Panc1 (cell line): ENCODE data around the gene CUL1. TPM values are rescaled to one million over a fixed set of nuclear protein-coding genes. Genes with fewer than 3 reads are reported as not detected.

Experiments
- ATAC-seq: fragments of 200-7000 bp; cut with Tn5 transposase; 2 replicates; pipeline ENCODE4 v1.9.1; 2020; ENCODE audit warnings: mild to moderate bottlenecking, moderate library complexity
- BruUV-seq: library from RNA; stranded (reverse); fragments of 400-500 nt; replicated peaks from 2 replicates; lab custom pipeline; 2021; lab: Mats Ljungman, UMichigan
- CTCF ChIA-PET: fragments of 300-600 bp; sonication (Branson Sonifier 250); formaldehyde crosslinking; loops from one replicate; lab custom pipeline; 2022; ENCODE audit warnings: antibody characterized with exemption; lab: Charles Lee
- POLR2A ChIA-PET: fragments of 300-600 bp; sonication (Branson Sonifier 250); formaldehyde crosslinking; loops from one replicate; lab custom pipeline; 2022; ENCODE audit warnings: antibody characterized with exemption; lab: Charles Lee
- DNase-seq: peaks from one replicate; pipeline ENCODE4 v3.0.0-alpha.2; 2010; ENCODE audit warnings: low read depth, low spot score
- H3K27ac ChIP-seq: 2 replicates; pipeline ENCODE4 v1.5.1; 2011; ENCODE audit warnings: mild to moderate bottlenecking, low read length, inconsistent platforms
- H3K27me3 ChIP-seq: fragments of 200-500 bp; sonication (Bioruptor generic); 2 replicates; pipeline ENCODE4 v1.6.0; 2014; ENCODE audit warnings: low read length, inconsistent platforms; ENCODE audit not compliant: control insufficient read depth, insufficient read depth
- H3K36me3 ChIP-seq: fragments of 200-500 bp; sonication (Bioruptor generic); 2 replicates; pipeline ENCODE4 v1.5.1; 2014; ENCODE audit warnings: inconsistent platforms, mild to moderate bottlenecking, low read length, moderate library complexity; ENCODE audit not compliant: control insufficient read depth, insufficient read depth
- H3K4me1 ChIP-seq: 2 replicates; pipeline ENCODE4 v1.5.1; 2011; ENCODE audit warnings: inconsistent platforms, mild to moderate bottlenecking, low read length, moderate library complexity; ENCODE audit not compliant: control insufficient read depth, insufficient read depth
- H3K4me3 ChIP-seq, 2 experiments: 2 replicates each; pipeline ENCODE4 v1.5.1; 2011 to 2012; ENCODE audit warnings: low read depth in 2 of 2, low read length in 2 of 2, mild to moderate bottlenecking in 2 of 2, inconsistent platforms in 1 of 2, moderate library complexity in 1 of 2
- H3K9me3 ChIP-seq: fragments of 200-500 bp; sonication (Bioruptor generic); 2 replicates; pipeline ENCODE4 v1.5.1; 2014; ENCODE audit warnings: low read depth, mild to moderate bottlenecking, inconsistent platforms, low read length, moderate library complexity; ENCODE audit not compliant: control insufficient read depth, insufficient read depth
- POLR2AphosphoS5 ChIP-seq: IDR thresholded peaks from 2 replicates; pipeline ENCODE4 v1.6.1; 2012; ENCODE audit warnings: mild to moderate bottlenecking, low read depth, low read length, moderate library complexity
- SIN3A ChIP-seq: IDR thresholded peaks from 2 replicates; pipeline ENCODE4 v1.6.1; 2012; ENCODE audit warnings: low read depth, mild to moderate bottlenecking, low read length, moderate library complexity, borderline replicate concordance; ENCODE audit not compliant: insufficient read depth
- TCF7L2 ChIP-seq: IDR thresholded peaks from 2 replicates; pipeline ENCODE4 v1.6.1; 2011; ENCODE audit warnings: mild to moderate bottlenecking, low read depth, low read length, inconsistent platforms
- in situ Hi-C: cut with HindIII; loops from 2 replicates; pipeline ENCODE4 v1.10.0; 2016; ENCODE audit warnings: low sequenced_read_pairs, low pct_unique_long_range_greater_than_20kb
- intact Hi-C: fragments of 100-400 bp; cut with micrococcal nuclease; formaldehyde crosslinking; loops from one replicate; pipeline ENCODE4 v1.10.0; 2022; ENCODE audit not compliant: unreplicated experiment
- total RNA-seq: library from RNA; stranded (reverse); gene quantifications from one replicate; pipeline ENCODE4 v1.2.1, GENCODE V29; 2021; ENCODE audit not compliant: unreplicated experiment
- TF ChIP-seq, protein P1 (sequence below): fragments of 450-650 bp; IDR thresholded peaks from 2 replicates; pipeline ENCODE4 v1.5.1; 2017; ENCODE audit warnings: mild to moderate bottlenecking
- TF ChIP-seq, protein P2 (sequence below), 2 experiments: IDR thresholded peaks; 2 replicates each; pipeline ENCODE4 v1.6.1; 2011 to 2012; ENCODE audit warnings: low read depth in 2 of 2, control low read depth in 1 of 2, low read length in 1 of 2, mild to moderate bottlenecking in 1 of 2, moderate library complexity in 1 of 2; ENCODE audit not compliant: insufficient read depth in 1 of 2

CUL1 gene
- total RNA-seq, 1 experiment from 2014 or later = 60.6 TPM

DNA sequence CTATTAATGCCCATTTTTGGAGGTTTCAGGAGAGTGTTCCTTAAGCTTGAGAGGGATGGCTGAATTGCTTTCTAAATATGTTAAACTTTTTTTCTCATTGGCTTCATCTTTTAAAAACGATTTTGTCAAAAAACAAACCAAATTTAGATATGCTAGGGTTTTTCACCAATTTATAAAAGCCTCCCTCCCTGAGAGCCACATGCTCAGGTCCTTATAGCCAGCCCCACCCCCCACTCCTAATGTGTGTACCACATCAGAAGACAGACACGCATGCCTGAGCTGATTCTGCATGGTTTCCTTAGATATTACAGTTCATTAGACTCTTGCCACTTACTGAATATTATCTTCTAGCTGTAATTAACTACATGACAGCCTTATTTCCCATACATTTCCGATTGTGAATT lies 2.0 kb downstream of the CUL1 start:
- intact Hi-C loops = no loop called here
- H3K27ac ChIP-seq = peak overlapping the region; percentile 77

DNA sequence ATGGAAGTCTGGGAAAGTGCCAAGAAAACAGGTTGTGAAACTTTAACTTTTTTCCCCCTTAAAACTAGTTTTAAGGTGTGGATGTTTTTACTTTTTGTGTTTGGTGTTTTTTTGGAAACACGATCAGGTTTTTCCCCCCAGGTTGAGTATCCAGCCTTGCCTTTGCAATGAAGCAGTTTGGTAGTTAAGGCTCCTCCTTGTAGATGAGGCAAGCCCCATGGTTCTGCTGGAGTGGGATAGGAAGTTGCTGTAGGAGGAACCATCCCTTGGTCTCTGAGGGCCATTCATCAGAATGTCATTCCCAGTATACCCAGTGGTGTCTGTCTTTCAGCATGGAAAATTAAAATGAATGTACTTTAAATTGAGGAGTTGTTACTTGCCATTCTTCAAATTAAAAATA lies 2.7 kb downstream of the CUL1 start:
- peak overlapping the region in 1 of 2 experiments; percentile 69; a peak in 1 of 4 replicates for H3K4me3 ChIP-seq
- H3K27ac ChIP-seq = peak overlapping the region; percentile 40; the same call in 1 of the 2 replicates
- POLR2A ChIA-PET = no interaction called here
- intact Hi-C loops (no loop called here), in situ Hi-C loops (loop anchor here (10.0 kb wide), 1 partner anchor 243 kb away; no protein-coding TSS in a partner anchor)
- ATAC-seq (no peak), DNase-seq (no peak)
- peaks cover 2% of the 10 kb centered on the region; the same call in 1 of the 2 replicates for H3K36me3 ChIP-seq
- H3K27me3 ChIP-seq = no peaks in the 10 kb centered on the region
- no TSS peak for BruUV-seq
- no peaks in the 10 kb centered on the region for H3K9me3 ChIP-seq
- TF ChIP-seq POLR2AphosphoS5 = no peak
- TF ChIP-seq, protein P1, sequence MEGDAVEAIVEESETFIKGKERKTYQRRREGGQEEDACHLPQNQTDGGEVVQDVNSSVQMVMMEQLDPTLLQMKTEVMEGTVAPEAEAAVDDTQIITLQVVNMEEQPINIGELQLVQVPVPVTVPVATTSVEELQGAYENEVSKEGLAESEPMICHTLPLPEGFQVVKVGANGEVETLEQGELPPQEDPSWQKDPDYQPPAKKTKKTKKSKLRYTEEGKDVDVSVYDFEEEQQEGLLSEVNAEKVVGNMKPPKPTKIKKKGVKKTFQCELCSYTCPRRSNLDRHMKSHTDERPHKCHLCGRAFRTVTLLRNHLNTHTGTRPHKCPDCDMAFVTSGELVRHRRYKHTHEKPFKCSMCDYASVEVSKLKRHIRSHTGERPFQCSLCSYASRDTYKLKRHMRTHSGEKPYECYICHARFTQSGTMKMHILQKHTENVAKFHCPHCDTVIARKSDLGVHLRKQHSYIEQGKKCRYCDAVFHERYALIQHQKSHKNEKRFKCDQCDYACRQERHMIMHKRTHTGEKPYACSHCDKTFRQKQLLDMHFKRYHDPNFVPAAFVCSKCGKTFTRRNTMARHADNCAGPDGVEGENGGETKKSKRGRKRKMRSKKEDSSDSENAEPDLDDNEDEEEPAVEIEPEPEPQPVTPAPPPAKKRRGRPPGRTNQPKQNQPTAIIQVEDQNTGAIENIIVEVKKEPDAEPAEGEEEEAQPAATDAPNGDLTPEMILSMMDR = no peak
- no peak for TF ChIP-seq TCF7L2
- TF ChIP-seq SIN3A = no peak
- TF ChIP-seq, protein P2, sequence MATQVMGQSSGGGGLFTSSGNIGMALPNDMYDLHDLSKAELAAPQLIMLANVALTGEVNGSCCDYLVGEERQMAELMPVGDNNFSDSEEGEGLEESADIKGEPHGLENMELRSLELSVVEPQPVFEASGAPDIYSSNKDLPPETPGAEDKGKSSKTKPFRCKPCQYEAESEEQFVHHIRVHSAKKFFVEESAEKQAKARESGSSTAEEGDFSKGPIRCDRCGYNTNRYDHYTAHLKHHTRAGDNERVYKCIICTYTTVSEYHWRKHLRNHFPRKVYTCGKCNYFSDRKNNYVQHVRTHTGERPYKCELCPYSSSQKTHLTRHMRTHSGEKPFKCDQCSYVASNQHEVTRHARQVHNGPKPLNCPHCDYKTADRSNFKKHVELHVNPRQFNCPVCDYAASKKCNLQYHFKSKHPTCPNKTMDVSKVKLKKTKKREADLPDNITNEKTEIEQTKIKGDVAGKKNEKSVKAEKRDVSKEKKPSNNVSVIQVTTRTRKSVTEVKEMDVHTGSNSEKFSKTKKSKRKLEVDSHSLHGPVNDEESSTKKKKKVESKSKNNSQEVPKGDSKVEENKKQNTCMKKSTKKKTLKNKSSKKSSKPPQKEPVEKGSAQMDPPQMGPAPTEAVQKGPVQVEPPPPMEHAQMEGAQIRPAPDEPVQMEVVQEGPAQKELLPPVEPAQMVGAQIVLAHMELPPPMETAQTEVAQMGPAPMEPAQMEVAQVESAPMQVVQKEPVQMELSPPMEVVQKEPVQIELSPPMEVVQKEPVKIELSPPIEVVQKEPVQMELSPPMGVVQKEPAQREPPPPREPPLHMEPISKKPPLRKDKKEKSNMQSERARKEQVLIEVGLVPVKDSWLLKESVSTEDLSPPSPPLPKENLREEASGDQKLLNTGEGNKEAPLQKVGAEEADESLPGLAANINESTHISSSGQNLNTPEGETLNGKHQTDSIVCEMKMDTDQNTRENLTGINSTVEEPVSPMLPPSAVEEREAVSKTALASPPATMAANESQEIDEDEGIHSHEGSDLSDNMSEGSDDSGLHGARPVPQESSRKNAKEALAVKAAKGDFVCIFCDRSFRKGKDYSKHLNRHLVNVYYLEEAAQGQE (IDR thresholded peaks at IDR 0.05; ENCODE audit: insufficient read depth in 1 of 2, low read depth in 2 of 2, low read length in 1 of 2) = no peak
- peaks cover 59% of the 10 kb centered on the region for H3K4me1 ChIP-seq
- CTCF ChIA-PET = no interaction called here

More for the DNA sequence above, 2.0 kb downstream of the CUL1 start:
- no peak for TF ChIP-seq POLR2AphosphoS5
- TF ChIP-seq, protein P2 (IDR thresholded peaks at IDR 0.05; ENCODE audit: insufficient read depth in 1 of 2, low read depth in 2 of 2, low read length in 1 of 2) = no peak
- TF ChIP-seq, protein P1 = no peak
- TF ChIP-seq SIN3A = no peak
- TF ChIP-seq TCF7L2 = no peak
- H3K4me1 ChIP-seq = peaks cover 52% of the 10 kb centered on the region
- POLR2A ChIA-PET = no interaction called here
- ATAC-seq = no peak
- no TSS peak for BruUV-seq
- CTCF ChIA-PET = no interaction called here
- H3K4me3 ChIP-seq = peak overlapping the region; percentile 69 to 72
- no peaks in the 10 kb centered on the region for H3K9me3 ChIP-seq
- no peak for DNase-seq
- in situ Hi-C loops = loop anchor here (10.0 kb wide), 1 partner anchor 244 kb away; no protein-coding TSS in a partner anchor
- H3K36me3 ChIP-seq = peaks cover 2% of the 10 kb centered on the region; the same call in 1 of the 2 replicates
- H3K27me3 ChIP-seq = no peaks in the 10 kb centered on the region
